Right kidney (tissue), 1 donor: ENCODE measurements around the gene INVS.
"Not testable (repeated sequence)": the region's sequence is repeated elsewhere in the genome, so short reads cannot be mapped to it uniquely, and the experiment has no call there.

Experiments used
- DNase-seq: peaks from one replicate; pipeline ENCODE4 v3.0.0-alpha.2; 2016

Gene INVS

GRCh38 chr9:100197553-100197952 is 98.5 kb downstream of the INVS start:
- no peak for DNase-seq

GRCh38 chr9:100202806-100203205 is 103.8 kb downstream of the INVS start:
- DNase-seq, result no peak

GRCh38 chr9:100204796-100205195 is 105.8 kb downstream of the INVS start:
- DNase-seq, result no peak

- no peak for DNase-seq
These were observed 107.9 kb downstream of the INVS start for GRCh38 chr9:100206899-100207298.

GRCh38 chr9:100208673-100209072 is 109.6 kb downstream of the INVS start:
- DNase-seq, result no peak

GRCh38 chr9:100211476-100211875 is 112.4 kb downstream of the INVS start:
- no peak for DNase-seq

GRCh38 chr9:100213730-100214477 is 114.9 kb downstream of the INVS start:
- no peak for DNase-seq

GRCh38 chr9:100216178-100216787 is 117.2 kb downstream of the INVS start:
- no peak for DNase-seq

- no peak for DNase-seq
These were observed 118.5 kb downstream of the INVS start for GRCh38 chr9:100217536-100217935.

GRCh38 chr9:100219347-100219746 is 120.3 kb downstream of the INVS start:
- DNase-seq, result no peak

- no peak for DNase-seq
These were observed 121.9 kb downstream of the INVS start for GRCh38 chr9:100220936-100221335.

- DNase-seq, result no peak
These were observed 122.5 kb downstream of the INVS start for GRCh38 chr9:100221538-100221937.

- DNase-seq, result no peak
These were observed 123.6 kb downstream of the INVS start for GRCh38 chr9:100222674-100223073.

- DNase-seq, result no peak
These were observed 128.6 kb downstream of the INVS start for GRCh38 chr9:100227636-100228035.

- DNase-seq, result no peak
These were observed 129.4 kb downstream of the INVS start for GRCh38 chr9:100228352-100228869.

- no peak for DNase-seq
These were observed 130.1 kb downstream of the INVS start for GRCh38 chr9:100229136-100229535.

GRCh38 chr9:100229561-100229960 is 130.5 kb downstream of the INVS start:
- no peak for DNase-seq

GRCh38 chr9:100236986-100237385 is 137.9 kb downstream of the INVS start:
- DNase-seq, result not testable (repeated sequence)

- no peak for DNase-seq
These were observed 141.5 kb downstream of the INVS start for GRCh38 chr9:100240512-100240911.

GRCh38 chr9:100267211-100267610 is 168.2 kb downstream of the INVS start:
- no peak for DNase-seq

- no peak for DNase-seq
These were observed 169.2 kb downstream of the INVS start for GRCh38 chr9:100268271-100268670.

GRCh38 chr9:100269656-100270055 is 170.6 kb downstream of the INVS start:
- DNase-seq, result no peak

GRCh38 chr9:100277166-100277979 is 178.3 kb downstream of the INVS start:
- no peak for DNase-seq
